Testis (tissue), 3 donors: Measurements from ENCODE around the gene LGI1. TPM values are rescaled to one million over a fixed set of nuclear protein-coding genes. Genes with fewer than 3 reads are reported as not detected.

Experiments
- DNase-seq: peaks from one replicate; pipeline ENCODE4 v3.0.0-alpha.2; 2019
- H3K27ac ChIP-seq, 2 donors: fragments of 200-600 bp; sonication (generic); one replicate each; pipeline ENCODE4 v1.5.1; 2019
- H3K27me3 ChIP-seq: fragments of 200-600 bp; sonication (generic); one replicate; pipeline ENCODE4 v1.5.1; 2019
- H3K36me3 ChIP-seq: fragments of 200-600 bp; sonication (generic); one replicate; pipeline ENCODE4 v1.5.1; 2017; ENCODE audit warnings: low read depth; ENCODE audit errors: missing control alignments
- H3K4me1 ChIP-seq: fragments of 200-600 bp; sonication (generic); one replicate; pipeline ENCODE4 v1.5.1; 2019
- H3K4me3 ChIP-seq, 2 donors: fragments of 200-600 bp; sonication (generic); one replicate each; pipeline ENCODE4 v1.5.1; 2017 to 2019
- H3K9me3 ChIP-seq: fragments of 200-600 bp; sonication (generic); one replicate; pipeline ENCODE4 v1.5.1; 2017
- POLR2A ChIP-seq: fragments of 450-650 bp; IDR thresholded peaks from one replicate; pipeline ENCODE4 v1.6.1; 2017; ENCODE audit warnings: antibody characterized with exemption, mild to moderate bottlenecking, moderate library complexity
- WGBS, 2 donors: methylation state at CpG; one replicate each; pipeline ENCODE4 v1.1.5; 2018; 5-methylcytosine and 5-hydroxymethylcytosine counted together
- intact Hi-C: fragments of 100-400 bp; cut with DNase I; formaldehyde crosslinking; loops from one replicate; pipeline ENCODE4 v1.15.1; 2023; ENCODE audit warnings: low total_unique reads
- polyA plus RNA-seq: library from polyadenylated mRNA; stranded (reverse); fragments of 350-450 nt; fragmentation: Illumina TruSeq; extraction: RNeasy Lipid Tissue Mini Kit (QIAGEN cat#74804); gene quantifications from one replicate; pipeline ENCODE4 v1.2.3, GENCODE V29; 2014; ENCODE audit warnings: low read depth, low replicate concordance; ENCODE audit not compliant: insufficient read depth
- total RNA-seq, 2 donors: library from RNA; depleted of rRNA; stranded (reverse); fragments of >200 nt; gene quantifications; one replicate each; pipeline ENCODE4 v1.2.3, GENCODE V29; 2016
- TF ChIP-seq, protein P1 (sequence below), 3 experiments: fragments of 450-650 bp in 2 of 3; fragments of 200-600 bp in 1 of 3; sonication (generic) in 1 of 3; IDR thresholded peaks; one replicate each; pipeline ENCODE4 v1.5.1; 2016 to 2019; ENCODE audit warnings: antibody characterized with exemption in 3 of 3, mild to moderate bottlenecking in 2 of 3, moderate library complexity in 1 of 3

Gene LGI1
- total and polyA plus RNA-seq, 3 donors from 2014 or later: 0.56 to 2.1 (median 1.0) TPM

DNA sequence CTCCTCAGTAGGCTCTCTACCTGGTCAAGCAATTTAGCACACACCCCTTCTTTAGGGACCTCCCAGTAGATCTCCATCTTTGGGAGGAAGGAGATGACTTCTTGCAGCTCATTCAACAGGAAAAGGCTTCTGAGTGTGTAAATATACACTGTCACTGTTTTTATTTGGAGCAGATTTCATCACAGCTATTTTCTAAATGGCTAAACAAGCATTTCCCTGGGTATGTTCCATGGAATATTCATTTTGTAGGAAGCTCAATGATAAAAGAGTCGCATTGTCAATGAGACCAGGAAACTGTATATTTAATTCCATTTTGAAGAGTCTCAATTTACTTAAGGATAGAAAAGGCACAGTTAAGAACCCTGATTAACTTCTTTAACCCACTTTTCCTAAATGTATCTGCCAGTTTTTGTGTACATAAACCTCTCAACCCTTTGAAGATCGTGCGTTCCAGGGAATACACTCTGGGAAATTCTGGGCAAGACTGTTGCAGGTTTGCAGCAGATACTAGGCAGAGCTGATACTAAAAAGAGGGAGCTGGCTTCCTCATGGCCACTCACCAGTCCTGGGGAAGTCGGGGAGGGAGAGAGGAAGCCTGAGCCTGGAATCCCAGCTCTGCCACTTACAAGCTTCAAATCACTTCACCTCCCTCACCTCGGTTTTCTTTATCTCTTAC lies 10.1 kb downstream of the LGI1 start:
- intact Hi-C loops: no loop called here
- H3K27me3 ChIP-seq: no peaks in the 10 kb centered on the region
- H3K4me1 ChIP-seq: no peaks in the 10 kb centered on the region
- H3K9me3 ChIP-seq: no peaks in the 10 kb centered on the region
- no peaks in the 10 kb centered on the region for H3K36me3 ChIP-seq
- no peak overlapping the region for H3K4me3 ChIP-seq
- TF ChIP-seq, protein P1, sequence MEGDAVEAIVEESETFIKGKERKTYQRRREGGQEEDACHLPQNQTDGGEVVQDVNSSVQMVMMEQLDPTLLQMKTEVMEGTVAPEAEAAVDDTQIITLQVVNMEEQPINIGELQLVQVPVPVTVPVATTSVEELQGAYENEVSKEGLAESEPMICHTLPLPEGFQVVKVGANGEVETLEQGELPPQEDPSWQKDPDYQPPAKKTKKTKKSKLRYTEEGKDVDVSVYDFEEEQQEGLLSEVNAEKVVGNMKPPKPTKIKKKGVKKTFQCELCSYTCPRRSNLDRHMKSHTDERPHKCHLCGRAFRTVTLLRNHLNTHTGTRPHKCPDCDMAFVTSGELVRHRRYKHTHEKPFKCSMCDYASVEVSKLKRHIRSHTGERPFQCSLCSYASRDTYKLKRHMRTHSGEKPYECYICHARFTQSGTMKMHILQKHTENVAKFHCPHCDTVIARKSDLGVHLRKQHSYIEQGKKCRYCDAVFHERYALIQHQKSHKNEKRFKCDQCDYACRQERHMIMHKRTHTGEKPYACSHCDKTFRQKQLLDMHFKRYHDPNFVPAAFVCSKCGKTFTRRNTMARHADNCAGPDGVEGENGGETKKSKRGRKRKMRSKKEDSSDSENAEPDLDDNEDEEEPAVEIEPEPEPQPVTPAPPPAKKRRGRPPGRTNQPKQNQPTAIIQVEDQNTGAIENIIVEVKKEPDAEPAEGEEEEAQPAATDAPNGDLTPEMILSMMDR (IDR thresholded peaks at IDR 0.05): no peak
- no peak for TF ChIP-seq POLR2A
- 64 to 75% methylated on average over 5 of the region's 5 CpGs for WGBS, 2 donors
- no peak for DNase-seq
- H3K27ac ChIP-seq: no peak overlapping the region

DNA sequence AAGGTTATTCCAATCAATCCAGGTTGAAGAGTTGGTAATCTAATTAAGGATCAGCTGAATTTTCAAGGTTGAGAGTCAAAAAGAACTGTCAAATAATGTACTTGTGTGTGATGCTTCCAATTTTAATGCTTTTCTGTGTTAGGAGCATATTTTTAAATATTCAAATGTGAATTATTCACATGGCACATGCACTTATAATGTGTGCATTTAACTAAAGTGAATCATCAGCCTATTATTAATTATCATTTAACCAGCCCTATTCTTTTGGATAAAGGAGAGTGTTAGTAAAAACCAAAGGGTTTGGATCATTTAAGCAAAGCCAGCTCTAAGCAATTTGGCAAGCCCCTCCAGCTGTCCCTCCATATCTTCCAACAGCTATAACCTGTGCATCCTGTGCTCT lies 11.2 kb downstream of the LGI1 start:
- DNase-seq: no peak
- intact Hi-C loops: no loop called here
- no peak for TF ChIP-seq POLR2A
- TF ChIP-seq, protein P1 (IDR thresholded peaks at IDR 0.05): no peak

DNA sequence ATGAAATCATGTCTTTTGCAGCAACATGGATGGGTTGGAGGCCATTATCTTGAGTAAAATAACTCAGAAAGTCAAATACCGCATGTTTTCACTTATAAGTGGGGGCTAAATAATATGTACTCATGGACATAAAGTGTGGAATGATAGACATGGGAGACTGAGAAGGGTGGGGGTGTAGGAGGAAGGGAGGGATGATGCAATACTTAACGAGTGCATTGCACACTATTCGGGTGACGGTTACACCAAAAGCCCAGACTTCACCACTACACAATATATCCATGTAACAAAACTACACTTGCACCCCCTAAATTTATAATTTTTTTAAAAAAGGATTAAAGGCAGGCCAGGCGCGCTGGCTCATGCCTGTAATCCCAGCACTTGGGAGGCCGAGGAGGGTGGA lies 13.6 kb downstream of the LGI1 start:
- DNase-seq: no peak
- 73 to 87% methylated on average over 7 of the region's 7 CpGs for WGBS, 2 donors
- no peak for TF ChIP-seq POLR2A
- TF ChIP-seq, protein P1 (IDR thresholded peaks at IDR 0.05): no peak
- no peaks in the 10 kb centered on the region for H3K4me1 ChIP-seq
- H3K36me3 ChIP-seq: no peaks in the 10 kb centered on the region
- H3K4me3 ChIP-seq: no peak overlapping the region
- intact Hi-C loops: no loop called here
- H3K27me3 ChIP-seq: no peaks in the 10 kb centered on the region
- H3K9me3 ChIP-seq: no peaks in the 10 kb centered on the region
- H3K27ac ChIP-seq: no peak overlapping the region

More for the DNA sequence above, 11.2 kb downstream of the LGI1 start:
- Histone ChIP-seq H3K27me3 (no peaks in the 10 kb centered on the region), H3K4me1 (no peaks in the 10 kb centered on the region), H3K27ac (no peak overlapping the region), H3K36me3 (no peaks in the 10 kb centered on the region), H3K9me3 (no peaks in the 10 kb centered on the region), H3K4me3 (no peak overlapping the region)

DNA sequence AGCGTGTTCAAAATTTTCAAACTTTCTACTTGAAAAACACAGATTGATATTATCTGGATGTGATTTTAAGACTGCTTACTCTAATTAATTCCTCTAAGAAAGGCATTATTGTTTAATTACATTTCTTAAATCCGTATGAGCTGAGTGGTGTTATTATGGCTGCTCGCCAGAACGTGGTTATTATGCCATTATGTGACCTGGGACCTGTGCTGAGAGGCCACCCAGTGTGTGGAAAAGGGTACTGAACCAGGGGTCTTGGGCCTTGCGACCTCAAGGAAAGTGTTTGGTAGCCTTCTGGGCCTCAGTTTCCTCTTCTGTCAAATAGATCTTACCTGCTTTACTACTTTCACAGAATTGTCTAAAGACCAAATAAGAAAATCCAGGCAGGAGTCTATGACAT lies 15.4 kb downstream of the LGI1 start:
- 88 to 89% methylated on average over 5 of the region's 5 CpGs for WGBS, 2 donors
- Histone ChIP-seq H3K4me3 (no peak overlapping the region), H3K9me3 (no peaks in the 10 kb centered on the region), H3K36me3 (no peaks in the 10 kb centered on the region), H3K27ac (no peak overlapping the region), H3K27me3 (no peaks in the 10 kb centered on the region), H3K4me1 (peaks cover 3% of the 10 kb centered on the region)
- TF ChIP-seq, protein P1 (IDR thresholded peaks at IDR 0.05): no peak
- TF ChIP-seq POLR2A: no peak
- intact Hi-C loops: no loop called here
- DNase-seq: no peak

DNA sequence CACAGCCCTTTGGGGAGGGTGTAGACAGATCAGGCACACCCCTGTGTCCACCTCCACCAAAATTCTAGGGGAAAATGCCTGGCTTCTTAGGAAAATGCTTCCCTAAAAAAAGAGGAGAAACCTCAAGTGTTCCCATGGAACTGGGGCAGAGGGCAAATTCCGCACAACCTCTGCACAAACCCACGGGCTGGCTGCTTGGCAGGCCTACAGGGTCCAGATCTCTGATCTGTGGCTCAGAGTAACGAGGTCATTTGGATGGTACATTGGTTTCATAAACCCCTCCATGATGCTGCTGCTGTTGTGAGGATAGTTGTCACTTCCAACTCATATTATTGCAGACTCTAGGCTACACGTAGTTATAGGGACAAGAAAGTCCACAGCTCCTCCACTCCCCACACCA lies 16.0 kb downstream of the LGI1 start:
- H3K4me3 ChIP-seq: no peak overlapping the region
- no peak overlapping the region for H3K27ac ChIP-seq
- no peaks in the 10 kb centered on the region for H3K9me3 ChIP-seq
- TF ChIP-seq POLR2A: no peak
- TF ChIP-seq, protein P1 (IDR thresholded peaks at IDR 0.05): no peak
- intact Hi-C loops: no loop called here
- H3K27me3 ChIP-seq: no peaks in the 10 kb centered on the region
- DNase-seq: no peak
- peaks cover 3% of the 10 kb centered on the region for H3K4me1 ChIP-seq
- H3K36me3 ChIP-seq: no peaks in the 10 kb centered on the region
- 68 to 70% methylated on average over 4 of the region's 4 CpGs for WGBS, 2 donors
